Activated CD4-positive, alpha-beta T cell treated with anti-CD3 and anti-CD28 coated beads, Interleukin-2, amount 10 ng/mL, durations not matched to agents 7 days and 5 days (primary cell): ENCODE measurements around the gene RAP1B. TPM values are rescaled to one million over a fixed set of nuclear protein-coding genes. Genes with fewer than 3 reads are reported as not detected.

ENCODE experiments used
- CTCF ChIA-PET: fragments of 350-600 bp; sonication (Branson Sonifier 250); formaldehyde crosslinking; loops from one replicate; lab custom pipeline; 2021; ENCODE audit warnings: antibody characterized with exemption; lab: Charles Lee
- POLR2A ChIA-PET: fragments of 350-600 bp; sonication (Branson Sonifier 250); formaldehyde crosslinking; loops from one replicate; lab custom pipeline; 2021; ENCODE audit warnings: antibody characterized with exemption; lab: Charles Lee
- DNase-seq: peaks from one replicate; pipeline ENCODE4 v3.0.0-alpha.2; 2020
- H3K27ac Mint-ChIP-seq: one replicate; pipeline ENCODE4 v1.8.0; 2021; ENCODE audit warnings: mild to moderate bottlenecking, moderate library complexity, mixed read lengths
- H3K27me3 Mint-ChIP-seq: one replicate; pipeline ENCODE4 v1.8.0; 2021; ENCODE audit warnings: mixed read lengths
- H3K36me3 Mint-ChIP-seq: one replicate; pipeline ENCODE4 v1.8.0; 2021; ENCODE audit warnings: low read depth, mixed read lengths
- H3K4me1 Mint-ChIP-seq: one replicate; pipeline ENCODE4 v1.8.0; 2021; ENCODE audit warnings: mixed read lengths
- H3K4me3 Mint-ChIP-seq: one replicate; pipeline ENCODE4 v1.8.0; 2021; ENCODE audit warnings: mild to moderate bottlenecking, moderate library complexity, mixed read lengths
- H3K9me3 Mint-ChIP-seq: one replicate; pipeline ENCODE4 v1.8.0; 2021; ENCODE audit warnings: mixed read lengths
- total RNA-seq, 2 experiments: library from RNA; stranded (reverse); gene quantifications; one replicate each; pipeline ENCODE4 v1.2.3, GENCODE V29; 2021

RAP1B gene
- total RNA-seq, 2 experiments from 2014 or later: 223 to 284 TPM

DNA sequence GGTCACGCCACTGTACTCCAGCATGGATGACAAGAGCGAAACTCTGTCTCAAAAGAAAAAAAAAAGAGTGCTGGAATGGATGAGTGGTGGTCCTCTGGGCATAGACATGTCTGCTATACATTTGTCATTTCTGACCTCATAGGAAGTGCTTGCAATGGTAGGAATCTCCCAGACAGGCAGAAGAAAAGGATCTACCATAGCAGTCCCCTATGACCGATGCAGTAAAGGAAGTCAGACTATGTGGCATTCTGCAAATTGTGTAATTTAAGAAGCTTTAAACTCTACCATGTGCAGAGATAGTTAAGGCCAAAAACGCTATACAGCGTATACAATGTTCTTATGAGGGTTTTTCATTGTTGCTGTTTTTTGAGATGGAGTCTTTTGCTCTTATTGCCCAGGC is 24.7 kb upstream of the RAP1B start:
- Mint-ChIP-seq H3K9me3 (peaks cover 11% of the 10 kb centered on the region), H3K4me3 (no peak overlapping the region), H3K27ac (no peak overlapping the region), H3K36me3 (peaks cover 21% of the 10 kb centered on the region), H3K27me3 (no peaks in the 10 kb centered on the region), H3K4me1 (peaks cover 34% of the 10 kb centered on the region)
- ChIA-PET POLR2A (no interaction called here), CTCF (interaction anchor here (1.2 kb wide), 2 partner anchors 14 to 26 kb away, joined by 3 to 4 read pairs; no protein-coding TSS in a partner anchor)
- no peak for DNase-seq

GRCh38 chr12:68587448-68587873 is 23.2 kb upstream of the RAP1B start:
- peak; percentile 62 for DNase-seq
- peaks cover 48% of the 10 kb centered on the region for H3K4me1 Mint-ChIP-seq
- H3K27ac Mint-ChIP-seq: peak overlapping the region; percentile 84
- H3K27me3 Mint-ChIP-seq: no peaks in the 10 kb centered on the region
- POLR2A ChIA-PET: interaction anchor here (0.5 to 0.9 kb wide), 2 partner anchors 9 to 352 kb away, joined by 3 to 5 read pairs; no protein-coding TSS in a partner anchor
- peaks cover 16% of the 10 kb centered on the region for H3K9me3 Mint-ChIP-seq
- no peak overlapping the region for H3K4me3 Mint-ChIP-seq
- CTCF ChIA-PET: interaction anchor here (0.9 to 1.7 kb wide), 4 partner anchors 12 to 229 kb away, joined by 3 to 5 read pairs (median 4); no protein-coding TSS in a partner anchor
- peaks cover 27% of the 10 kb centered on the region for H3K36me3 Mint-ChIP-seq

- DNase-seq: no peak
- Mint-ChIP-seq H3K36me3 (peaks cover 31% of the 10 kb centered on the region), H3K27ac (peak overlapping the region; percentile 83), H3K27me3 (no peaks in the 10 kb centered on the region), H3K4me1 (peaks cover 53% of the 10 kb centered on the region), H3K4me3 (no peak overlapping the region), H3K9me3 (peaks cover 21% of the 10 kb centered on the region)
- CTCF ChIA-PET: interaction anchor here (0.7 kb wide), 1 partner anchor 230 kb away, joined by 3 read pairs; no protein-coding TSS in a partner anchor
- POLR2A ChIA-PET: no interaction called here
Observed at GRCh38 chr12:68589194-68589593, 21.5 kb upstream of the RAP1B start.

- Mint-ChIP-seq H3K36me3 (peaks cover 28% of the 10 kb centered on the region), H3K9me3 (peaks cover 21% of the 10 kb centered on the region), H3K4me3 (peak overlapping the region; percentile 26), H3K27me3 (no peaks in the 10 kb centered on the region), H3K27ac (peak overlapping the region; percentile 84), H3K4me1 (peaks cover 45% of the 10 kb centered on the region)
- DNase-seq: peak; percentile 70
- ChIA-PET CTCF (interaction anchor here (0.7 to 0.9 kb wide), 2 partner anchors 14 to 99 kb away, joined by 3 read pairs; no protein-coding TSS in a partner anchor), POLR2A (interaction anchor here (0.7 to 0.9 kb wide), 2 partner anchors 20 to 227 kb away, joined by 3 to 4 read pairs; no protein-coding TSS in a partner anchor)
Observed at GRCh38 chr12:68591734-68592418, 18.8 kb upstream of the RAP1B start.

GRCh38 chr12:68595241-68595640 is 15.5 kb upstream of the RAP1B start:
- Mint-ChIP-seq H3K27ac (no peak overlapping the region), H3K9me3 (peaks cover 16% of the 10 kb centered on the region), H3K4me1 (peaks cover 48% of the 10 kb centered on the region), H3K4me3 (no peak overlapping the region), H3K36me3 (peaks cover 17% of the 10 kb centered on the region), H3K27me3 (no peaks in the 10 kb centered on the region)
- CTCF ChIA-PET: interaction anchor here (0.5 to 1.1 kb wide), 3 partner anchors 15 to 238 kb away, joined by 3 read pairs; partner anchors contain the start of gene RAP1B
- DNase-seq: no peak
- POLR2A ChIA-PET: no interaction called here

DNA sequence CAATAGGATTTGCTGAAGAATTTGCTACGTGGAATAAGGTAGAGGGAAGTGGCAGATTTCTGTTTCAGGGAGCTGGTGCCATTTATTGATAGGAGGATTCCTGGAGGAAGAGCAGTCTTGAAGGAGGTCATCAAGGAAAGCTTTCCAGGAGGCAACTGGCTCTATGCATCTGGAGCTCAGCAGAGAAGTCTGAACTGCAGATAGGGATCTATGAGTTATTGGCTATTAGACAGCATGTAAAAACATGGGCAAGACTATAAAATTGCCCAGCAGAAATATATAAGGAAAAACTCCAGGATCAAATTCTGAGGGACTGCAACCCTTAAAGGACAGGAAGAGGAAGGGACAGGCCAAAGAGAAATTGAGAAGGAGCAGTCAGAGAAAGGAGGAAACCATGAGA is 8.9 kb upstream of the RAP1B start:
- peaks cover 29% of the 10 kb centered on the region for H3K4me1 Mint-ChIP-seq
- H3K27me3 Mint-ChIP-seq: no peaks in the 10 kb centered on the region
- POLR2A ChIA-PET: no interaction called here
- no peak for DNase-seq
- no peak overlapping the region for H3K4me3 Mint-ChIP-seq
- peaks cover 1% of the 10 kb centered on the region for H3K36me3 Mint-ChIP-seq
- no peak overlapping the region for H3K27ac Mint-ChIP-seq
- peaks cover 3% of the 10 kb centered on the region for H3K9me3 Mint-ChIP-seq
- CTCF ChIA-PET: interaction anchor here (1.0 kb wide), 1 partner anchor 21 kb away, joined by 4 read pairs; no protein-coding TSS in a partner anchor

DNA sequence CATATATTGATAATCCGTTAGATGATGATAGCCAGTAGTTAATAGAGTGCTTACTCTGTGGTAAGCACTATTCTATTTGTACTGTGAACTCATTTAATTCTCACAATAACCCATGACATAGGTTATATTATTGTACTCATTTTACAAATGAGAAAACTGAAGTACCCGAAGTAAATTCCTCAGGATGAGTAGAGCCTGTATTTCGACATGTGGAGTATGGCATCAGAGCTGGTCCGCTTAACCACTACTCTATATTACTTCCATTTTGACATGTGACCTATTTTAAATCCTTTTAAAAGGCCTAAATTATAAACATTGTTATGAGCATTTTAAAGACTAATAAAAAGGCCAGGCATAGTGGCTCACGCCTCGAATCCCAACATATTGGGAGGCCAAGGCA is 8.0 kb upstream of the RAP1B start:
- ChIA-PET POLR2A (no interaction called here), CTCF (no interaction called here)
- H3K9me3 Mint-ChIP-seq: peaks cover 1% of the 10 kb centered on the region
- no peak for DNase-seq
- peaks cover under 1% of the 10 kb centered on the region for H3K36me3 Mint-ChIP-seq
- H3K4me1 Mint-ChIP-seq: peaks cover 29% of the 10 kb centered on the region
- no peak overlapping the region for H3K4me3 Mint-ChIP-seq
- no peak overlapping the region for H3K27ac Mint-ChIP-seq
- H3K27me3 Mint-ChIP-seq: no peaks in the 10 kb centered on the region

- H3K4me3 Mint-ChIP-seq: no peak overlapping the region
- ChIA-PET CTCF (interaction anchor here (0.6 kb wide), 1 partner anchor 252 kb away, joined by 3 read pairs; no protein-coding TSS in a partner anchor), POLR2A (no interaction called here)
- H3K9me3 Mint-ChIP-seq: no peaks in the 10 kb centered on the region
- no peaks in the 10 kb centered on the region for H3K27me3 Mint-ChIP-seq
- no peak for DNase-seq
- no peak overlapping the region for H3K27ac Mint-ChIP-seq
- peaks cover 22% of the 10 kb centered on the region for H3K36me3 Mint-ChIP-seq
- peaks cover 25% of the 10 kb centered on the region for H3K4me1 Mint-ChIP-seq
Observed at GRCh38 chr12:68608191-68608590, 2.5 kb upstream of the RAP1B start.

GRCh38 chr12:68609998-68610369 is 715 bp upstream of the RAP1B start:
- Mint-ChIP-seq H3K27ac (peak overlapping the region; percentile 96), H3K36me3 (peaks cover 38% of the 10 kb centered on the region), H3K9me3 (no peaks in the 10 kb centered on the region), H3K4me3 (peak overlapping the region; percentile 83), H3K4me1 (peaks cover 37% of the 10 kb centered on the region), H3K27me3 (no peaks in the 10 kb centered on the region)
- POLR2A ChIA-PET: interaction anchor here (0.6 to 1.0 kb wide), 2 partner anchors 127 to 226 kb away, joined by 3 to 4 read pairs; no protein-coding TSS in a partner anchor
- peak; percentile 37 for DNase-seq
- CTCF ChIA-PET: interaction anchor here (0.6 to 1.9 kb wide), 7 partner anchors 14 to 254 kb away, joined by 3 to 4 read pairs (median 3); no protein-coding TSS in a partner anchor

DNA sequence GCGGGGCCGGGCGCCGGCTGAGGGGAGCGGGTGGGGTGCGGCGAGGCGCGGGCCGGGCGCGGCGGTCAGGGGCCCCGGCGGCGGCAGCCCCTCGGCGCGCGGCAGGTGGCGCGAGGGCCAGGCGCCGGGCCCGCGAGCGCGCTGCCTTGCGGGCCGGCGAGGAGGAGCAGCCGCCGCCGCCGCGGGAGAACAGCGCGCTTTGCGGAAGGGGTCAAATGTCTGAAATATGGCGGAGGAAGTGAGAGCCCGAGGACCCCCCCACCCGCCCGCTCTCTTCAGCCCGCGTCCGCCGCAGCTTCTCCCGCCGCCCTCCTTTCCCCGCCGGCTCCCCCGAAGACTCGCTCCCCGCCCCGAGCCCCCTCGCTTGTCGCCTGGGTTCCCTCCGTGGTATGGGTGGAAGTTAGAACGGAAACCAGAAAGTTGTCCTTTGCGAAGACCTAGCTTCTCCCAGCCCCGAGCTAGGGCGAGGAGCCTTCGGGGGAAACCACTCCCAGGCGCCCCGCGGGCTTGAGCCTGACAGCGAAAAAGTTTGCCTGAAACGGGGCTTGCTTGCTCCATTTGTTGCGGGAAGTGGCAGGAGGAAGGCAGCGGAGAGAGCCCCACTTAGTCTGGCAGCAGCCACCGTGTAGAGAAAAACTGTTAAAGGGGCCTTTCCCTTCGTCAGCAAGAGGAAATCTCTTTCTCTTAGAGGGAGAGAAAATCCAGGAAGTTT is 551 bp downstream of the RAP1B start:
- Mint-ChIP-seq H3K27ac (peak overlapping the region; percentile 97), H3K9me3 (no peaks in the 10 kb centered on the region), H3K36me3 (peaks cover 46% of the 10 kb centered on the region), H3K4me3 (peak overlapping the region; percentile 93), H3K4me1 (peaks cover 47% of the 10 kb centered on the region), H3K27me3 (no peaks in the 10 kb centered on the region)
- peak; percentile 58 for DNase-seq
- ChIA-PET POLR2A (interaction anchor here (1.0 kb wide), 1 partner anchor 129 kb away, joined by 4 read pairs; no protein-coding TSS in a partner anchor), CTCF (interaction anchor here (1.3 to 1.9 kb wide), 3 partner anchors 16 to 236 kb away, joined by 3 to 4 read pairs (median 3); no protein-coding TSS in a partner anchor)

GRCh38 chr12:68611806-68612160 is 1.1 kb downstream of the RAP1B start:
- no peak for DNase-seq
- Mint-ChIP-seq H3K4me3 (peak overlapping the region; percentile 93), H3K4me1 (peaks cover 51% of the 10 kb centered on the region), H3K27me3 (no peaks in the 10 kb centered on the region), H3K36me3 (peaks cover 46% of the 10 kb centered on the region), H3K9me3 (no peaks in the 10 kb centered on the region), H3K27ac (peak overlapping the region; percentile 97)
- ChIA-PET POLR2A (no interaction called here), CTCF (no interaction called here)

DNA sequence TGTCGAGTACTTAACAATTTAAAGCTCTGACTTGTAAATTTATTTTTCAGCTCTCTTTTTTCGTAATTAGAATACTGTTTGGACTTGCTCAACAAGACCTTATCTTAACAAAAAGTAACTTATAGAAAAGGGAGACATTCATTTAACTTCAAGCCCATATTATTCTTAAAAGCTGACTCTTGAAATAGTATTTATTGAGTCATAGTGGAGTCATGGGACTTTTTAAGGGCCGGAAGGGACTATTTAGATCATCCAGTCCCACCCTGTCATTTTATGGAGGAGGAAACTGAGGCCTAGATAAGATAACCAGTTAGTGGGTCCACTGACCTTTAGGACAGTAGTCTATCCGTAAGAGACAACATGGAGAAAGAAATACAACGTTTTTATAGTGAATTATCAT is 1.5 kb downstream of the RAP1B start:
- Mint-ChIP-seq H3K9me3 (no peaks in the 10 kb centered on the region), H3K27ac (peak overlapping the region; percentile 97), H3K4me1 (peaks cover 54% of the 10 kb centered on the region), H3K27me3 (no peaks in the 10 kb centered on the region), H3K4me3 (peak overlapping the region; percentile 93), H3K36me3 (peaks cover 47% of the 10 kb centered on the region)
- POLR2A ChIA-PET: interaction anchor here (0.7 kb wide), 1 partner anchor 159 kb away, joined by 3 read pairs; no protein-coding TSS in a partner anchor
- CTCF ChIA-PET: interaction anchor here (0.8 to 1.8 kb wide), 2 partner anchors 10 to 217 kb away, joined by 3 to 7 read pairs; no protein-coding TSS in a partner anchor
- no peak for DNase-seq
